NCI-H1436 treated with DMSO at 0.1 percent for 48 hours (cell line): ENCODE results near the gene ARHGAP10.
"Not testable (repeated sequence)": the region's sequence is repeated elsewhere in the genome, so short reads cannot be mapped to it uniquely, and the experiment has no call there.

ENCODE experiments used
- DNase-seq: peaks from one replicate; lab custom pipeline; 2025; lab: John Stamatoyannopoulos, UW

Gene ARHGAP10

GRCh38 chr4:148064451-148064850, 332.6 kb downstream of the ARHGAP10 start:
- no peak for DNase-seq

- DNase-seq, result no peak
Observed at GRCh38 chr4:148065075-148065474, 333.2 kb downstream of the ARHGAP10 start.

- no peak for DNase-seq
Observed at GRCh38 chr4:148067301-148067916, 335.5 kb downstream of the ARHGAP10 start.

GRCh38 chr4:148068065-148068911, 336.4 kb downstream of the ARHGAP10 start:
- DNase-seq, result no peak

GRCh38 chr4:148069086-148069894, 337.4 kb downstream of the ARHGAP10 start:
- DNase-seq, result no peak

GRCh38 chr4:148069895-148070178, 337.9 kb downstream of the ARHGAP10 start:
- DNase-seq, result no peak

GRCh38 chr4:148071009-148071408, 339.1 kb downstream of the ARHGAP10 start:
- DNase-seq, result no peak

- DNase-seq, result no peak
Observed at GRCh38 chr4:148072789-148073188, 340.9 kb downstream of the ARHGAP10 start.

- DNase-seq, result no peak
Observed at GRCh38 chr4:148073349-148073748, 341.5 kb downstream of the ARHGAP10 start.

GRCh38 chr4:148074462-148074861, 342.6 kb downstream of the ARHGAP10 start:
- no peak for DNase-seq

GRCh38 chr4:148075438-148075837, 343.6 kb downstream of the ARHGAP10 start:
- no peak for DNase-seq

- no peak for DNase-seq
Observed at GRCh38 chr4:148076964-148077363, 345.1 kb downstream of the ARHGAP10 start.

- DNase-seq, result no peak
Observed at GRCh38 chr4:148077581-148077980, 345.7 kb downstream of the ARHGAP10 start.

- DNase-seq, result no peak
Observed at GRCh38 chr4:148078061-148078460, 346.2 kb downstream of the ARHGAP10 start.

GRCh38 chr4:148079961-148080360, 348.1 kb downstream of the ARHGAP10 start:
- DNase-seq, result no peak

- no peak for DNase-seq
Observed at GRCh38 chr4:148081267-148081666, 349.4 kb downstream of the ARHGAP10 start.

- no peak for DNase-seq
Observed at GRCh38 chr4:148081745-148082144, 349.9 kb downstream of the ARHGAP10 start.

GRCh38 chr4:148083073-148083472, 351.2 kb downstream of the ARHGAP10 start:
- not testable (repeated sequence) for DNase-seq

- DNase-seq, result no peak
Observed at GRCh38 chr4:148089624-148090023, 357.7 kb downstream of the ARHGAP10 start.

GRCh38 chr4:148090029-148090428, 358.1 kb downstream of the ARHGAP10 start:
- no peak for DNase-seq

- no peak for DNase-seq
Observed at GRCh38 chr4:148090503-148091476, 358.9 kb downstream of the ARHGAP10 start.

- no peak for DNase-seq
Observed at GRCh38 chr4:148091896-148092295, 360.0 kb downstream of the ARHGAP10 start.
